Peyer's patch (tissue), 4 donors: ENCODE measurements around the gene DTX3L.

Experiments used
- CTCF ChIP-seq, 6 experiments: fragments of 450-650 bp in 4 of 6; fragments of 200-600 bp in 2 of 6; sonication (generic) in 1 of 6; IDR thresholded peaks; one replicate each; pipeline ENCODE4 v1.5.1; 2017 to 2019; ENCODE audit warnings: antibody characterized with exemption in 6 of 6, mild to moderate bottlenecking in 3 of 6, moderate library complexity in 1 of 6
- POLR2A ChIP-seq, 2 donors: fragments of 450-650 bp; IDR thresholded peaks; one replicate each; pipeline ENCODE4 v1.5.1; 2017; ENCODE audit warnings: antibody characterized with exemption in 2 of 2, mild to moderate bottlenecking in 2 of 2, moderate library complexity in 2 of 2

DNA sequence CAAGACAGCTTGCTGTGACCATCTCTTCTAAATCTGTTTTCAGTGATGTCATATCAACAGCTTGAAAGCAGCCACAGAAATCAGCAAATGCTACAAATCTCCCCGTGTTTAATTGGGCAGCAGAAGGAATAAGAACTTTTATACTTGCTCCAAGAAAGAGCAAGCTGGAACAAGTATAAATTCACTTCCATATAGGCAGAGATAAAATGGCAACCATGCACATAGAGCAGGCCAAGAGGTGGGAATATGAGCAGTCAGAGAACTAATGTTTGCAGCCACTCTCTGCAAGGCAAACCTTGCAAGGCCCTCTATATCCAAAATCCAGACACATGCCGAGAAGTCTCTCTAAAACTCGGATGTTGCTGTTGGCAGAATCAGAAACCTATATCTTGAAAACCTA lies 16.1 kb upstream of the DTX3L start:
- no peak for TF ChIP-seq CTCF (IDR thresholded peaks at IDR 0.05)
- TF ChIP-seq POLR2A (IDR thresholded peaks at IDR 0.05), result no peak
